Adipose tissue (tissue), 3 donors: ENCODE measurements around the gene RINT1. TPM values are rescaled to one million over a fixed set of nuclear protein-coding genes. Genes with fewer than 3 reads are reported as not detected.

Source experiments
- polyA plus RNA-seq, 3 donors: library from polyadenylated mRNA; stranded (reverse); fragments of 200-250 nt; gene quantifications; one replicate each; pipeline ENCODE4 v1.2.3, GENCODE V29; 2013
- donor health status: healthy with polysubstance abuse.
- donor health status: Bipolar disorder and iron deficiency.
- donor health status: healthy.

Gene RINT1
- polyA plus RNA-seq, 3 donors: 8.5 to 12.0 (median 9.6) TPM

Other genes starting within 250 kb of the RINT1 start
- gene SRPK2, start 143.3 kb upstream of the RINT1 start, polyA plus RNA-seq: 10 to 100 TPM in 2 of 3 donors, 1 to 10 TPM in 1; 8.5 to 17.1 (median 14.1) TPM
- 10 to 100 TPM in 1 of 3 donors, 1 to 10 TPM in 2; 2.9 to 12.7 (median 3.7) TPM for gene PUS7, start 9.9 kb upstream of the RINT1 start, polyA plus RNA-seq
- not detected for gene EFCAB10, start 49.3 kb downstream of the RINT1 start, polyA plus RNA-seq